Spleen (tissue), 11 donors: ENCODE results near the gene PSMD13. TPM values are rescaled to one million over a fixed set of nuclear protein-coding genes. Genes with fewer than 3 reads are reported as not detected.

Experiments used
- DNase-seq: peaks from one replicate; pipeline ENCODE4 v3.0.0-alpha.2; 2020
- H3K27ac ChIP-seq, 8 donors: fragments of 200-600 bp; sonication (generic) in 7 of 8; 1 replicate in 4 of 8; 2 replicates in 4 of 8; pipeline versions ENCODE4 v1.5.0 to v1.8.0; 2016 to 2021; ENCODE audit warnings: inconsistent platforms in 4 of 8, mild to moderate bottlenecking in 4 of 8, moderate library complexity in 1 of 8
- H3K27me3 ChIP-seq, 7 donors: fragments of 200-600 bp; sonication (generic) in 6 of 7; replicated peaks in 1 of 7; 1 replicate in 4 of 7; 2 replicates in 3 of 7; pipeline versions ENCODE4 v1.5.0 to v1.8.0; 2016 to 2021; ENCODE audit warnings: inconsistent platforms in 3 of 7, mild to moderate bottlenecking in 1 of 7
- H3K36me3 ChIP-seq, 6 donors: fragments of 200-600 bp; sonication (generic) in 5 of 6; 1 replicate in 4 of 6; 2 replicates in 2 of 6; pipeline versions ENCODE4 v1.5.0 to v1.8.0; 2016 to 2021; ENCODE audit warnings: inconsistent platforms in 2 of 6
- H3K4me1 ChIP-seq, 6 donors: fragments of 200-600 bp; sonication (generic) in 5 of 6; 1 replicate in 3 of 6; 2 replicates in 3 of 6; pipeline versions ENCODE4 v1.5.0 to v1.8.0; 2016 to 2021; ENCODE audit warnings: inconsistent platforms in 3 of 6
- H3K4me3 ChIP-seq, 8 donors: fragments of 200-600 bp; sonication (generic) in 7 of 8; 1 replicate in 4 of 8; 2 replicates in 4 of 8; pipeline versions ENCODE4 v1.5.0 to v1.8.0; 2016 to 2021; ENCODE audit warnings: inconsistent platforms in 4 of 8, mild to moderate bottlenecking in 4 of 8, moderate library complexity in 2 of 8
- H3K9me3 ChIP-seq, 8 donors: fragments of 200-600 bp; sonication (generic) in 7 of 8; 1 replicate in 4 of 8; 2 replicates in 4 of 8; pipeline versions ENCODE4 v1.5.0 to v1.8.0; 2016 to 2021; ENCODE audit warnings: inconsistent platforms in 4 of 8
- CTCF ChIP-seq, 11 experiments: fragments of 200-600 bp in 7 of 11; fragments of 450-650 bp in 4 of 11; sonication (generic) in 4 of 11; IDR thresholded peaks in 8 of 11; conservative IDR thresholded peaks in 3 of 11; 1 replicate in 7 of 11; 2 replicates in 4 of 11; pipeline versions ENCODE4 v1.4.0 to v1.8.0; 2016 to 2021; ENCODE audit warnings: antibody characterized with exemption in 11 of 11, inconsistent platforms in 4 of 11, mild to moderate bottlenecking in 1 of 11
- POLR2A ChIP-seq, 3 donors: fragments of 450-650 bp; IDR thresholded peaks; one replicate each; pipeline ENCODE4 v1.5.1; 2017; ENCODE audit warnings: antibody characterized with exemption in 3 of 3, mild to moderate bottlenecking in 1 of 3
- POLR2AphosphoS5 ChIP-seq, 3 donors: sonication (generic); formaldehyde crosslinking; IDR thresholded peaks; one replicate each; pipeline ENCODE4 v1.5.1; 2017; ENCODE audit warnings: antibody characterized with exemption in 3 of 3
- WGBS, 5 donors: extraction: QIAGEN DNeasy Blood & Tissue Kit in 3 of 5; methylation state at CpG; one replicate each; pipeline versions ENCODE4 v1.1.5 to v1.1.7; 2013 to 2018; 5-methylcytosine and 5-hydroxymethylcytosine counted together
- intact Hi-C: fragments of 100-400 bp; cut with DNase I; formaldehyde crosslinking; loops from one replicate; pipeline ENCODE4 v1.15.0; 2023; ENCODE audit warnings: low total_unique reads
- polyA plus RNA-seq, 3 donors: library from polyadenylated mRNA; stranded (reverse); fragments of 200-250 nt; gene quantifications; one replicate each; pipeline ENCODE4 v1.2.1, GENCODE V29; 2013
- total RNA-seq, 7 donors: library from RNA; depleted of rRNA in 3 of 7; stranded (reverse); fragments of >200 nt in 3 of 7; fragmentation: NEBNext Ultra II Directional in 4 of 7; extraction: Animal tissue kit (Norgen Biotek cat#: 25700) in 4 of 7; gene quantifications; one replicate each; pipeline versions ENCODE4 v1.1.0 to v1.2.1, GENCODE V29; 2016 to 2021
- donor health status: healthy with polysubstance abuse.
- donor health status: DM: no; HTN: no; CAD: no; lungs with moderate emphysema.
- donor health status: DM: no; HTN: no; CAD: no.
- donor health status: Bipolar disorder and iron deficiency.
- donor health status: healthy.
- donor health status: DM: no; HTN: no; CAD: no.
- donor health status: DM: yes; HTN: yes; CAD: no.

Gene PSMD13
- total and polyA plus RNA-seq, 10 donors, result 93.6 to 229 (median 102) TPM

GRCh38 chr11:250274-250673 lies 13.5 kb downstream of the PSMD13 start:
- intact Hi-C loops, result loop anchor here (10.0 kb wide), 1 partner anchor 115 kb away; the partner anchor contains the start of gene B4GALNT4
- Histone ChIP-seq H3K4me1 (peaks cover 0 to 9% (median 0%) of the 10 kb centered on the region in 6 donors), H3K4me3 (no peak overlapping the region), H3K27me3 (no peaks in the 10 kb centered on the region), H3K36me3 (peaks cover 3 to 88% (median 77%) of the 10 kb centered on the region in 6 donors), H3K27ac (peak overlapping the region in 1 of 8 donors; percentile 44), H3K9me3 (no peaks in the 10 kb centered on the region)
- DNase-seq, result no peak
- 89 to 94% (median 92%) methylated on average over 5 of the region's 5 CpGs for WGBS, 5 donors
- TF ChIP-seq CTCF (IDR thresholded peaks at IDR 0.05 in 8 of 11, conservative IDR thresholded peaks at IDR 0.05 in 3 of 11) (no peak), POLR2AphosphoS5 (IDR thresholded peaks at IDR 0.05) (no peak), POLR2A (IDR thresholded peaks at IDR 0.05) (no peak)

GRCh38 chr11:250740-251299 lies 14.0 kb downstream of the PSMD13 start:
- H3K27me3 ChIP-seq, result no peaks in the 10 kb centered on the region
- intact Hi-C loops, result loop anchor here (10.0 kb wide), 1 partner anchor 114 kb away; the partner anchor contains the start of gene B4GALNT4
- peaks cover 0 to 9% (median 0%) of the 10 kb centered on the region in 6 donors for H3K4me1 ChIP-seq
- no peaks in the 10 kb centered on the region for H3K9me3 ChIP-seq
- H3K27ac ChIP-seq, result peak overlapping the region in 3 of 8 donors; percentile 8 to 44 (median 23)
- no peak for TF ChIP-seq POLR2A (IDR thresholded peaks at IDR 0.05)
- peak; percentile 55 to 86 (median 70) for TF ChIP-seq CTCF (IDR thresholded peaks at IDR 0.05 in 8 of 11, conservative IDR thresholded peaks at IDR 0.05 in 3 of 11)
- peak in 1 of 3 donors; percentile 62 for TF ChIP-seq POLR2AphosphoS5 (IDR thresholded peaks at IDR 0.05)
- no peak overlapping the region for H3K4me3 ChIP-seq
- DNase-seq, result peak; percentile 89
- peaks cover 3 to 82% (median 74%) of the 10 kb centered on the region in 6 donors for H3K36me3 ChIP-seq
- 73 to 82% (median 77%) methylated on average over 10 of the region's 10 CpGs for WGBS, 5 donors

GRCh38 chr11:251550-251949 lies 14.8 kb downstream of the PSMD13 start:
- no peak for TF ChIP-seq POLR2AphosphoS5 (IDR thresholded peaks at IDR 0.05)
- Histone ChIP-seq H3K27ac (peak overlapping the region in 1 of 8 donors; percentile 8), H3K27me3 (no peaks in the 10 kb centered on the region), H3K4me3 (no peak overlapping the region), H3K9me3 (no peaks in the 10 kb centered on the region), H3K36me3 (peaks cover 3 to 75% (median 66%) of the 10 kb centered on the region in 6 donors), H3K4me1 (peaks cover 0 to 9% (median 0%) of the 10 kb centered on the region in 6 donors)
- 78 to 87% (median 86%) methylated on average over 10 of the region's 10 CpGs for WGBS, 5 donors
- intact Hi-C loops, result loop anchor here (10.0 kb wide), 1 partner anchor 113 kb away; the partner anchor contains the start of gene B4GALNT4
- DNase-seq, result no peak

GRCh38 chr11:252666-253065 lies 15.9 kb downstream of the PSMD13 start:
- no peaks in the 10 kb centered on the region for H3K27me3 ChIP-seq
- H3K36me3 ChIP-seq, result peaks cover 3 to 64% (median 55%) of the 10 kb centered on the region in 6 donors
- TF ChIP-seq CTCF (IDR thresholded peaks at IDR 0.05 in 8 of 11, conservative IDR thresholded peaks at IDR 0.05 in 3 of 11) (no peak), POLR2A (IDR thresholded peaks at IDR 0.05) (no peak)
- no peaks in the 10 kb centered on the region for H3K9me3 ChIP-seq
- no peak overlapping the region for H3K4me3 ChIP-seq
- H3K27ac ChIP-seq, result no peak overlapping the region
- H3K4me1 ChIP-seq, result peaks cover 0 to 18% (median 2%) of the 10 kb centered on the region in 6 donors
- DNase-seq, result no peak
- 79 to 96% (median 94%) methylated on average over 8 of the region's 8 CpGs for WGBS, 5 donors
- intact Hi-C loops, result loop anchor here (10.0 kb wide), 1 partner anchor 112 kb away; the partner anchor contains the start of gene B4GALNT4
